GM12801 (cell line): ENCODE measurements around the gene ACTG1.

Experiments
- CTCF ChIP-seq: IDR thresholded peaks from one replicate; pipeline ENCODE4 v1.5.1; 2011; ENCODE audit warnings: control low read depth; ENCODE audit not compliant: insufficient read length; ENCODE audit errors: extremely low read depth

Gene ACTG1

GRCh38 chr17:81461607-81462500 is 50.7 kb downstream of the ACTG1 start:
- TF ChIP-seq CTCF, result no peak

GRCh38 chr17:81460856-81461460 is 51.6 kb downstream of the ACTG1 start:
- no peak for TF ChIP-seq CTCF
